NCI-H2029 (cell line): Measurements from ENCODE around the gene KCNB1.

ENCODE experiments used
- DNase-seq: peaks from one replicate; lab custom pipeline; 2025; lab: John Stamatoyannopoulos, UW

KCNB1 gene

DNA sequence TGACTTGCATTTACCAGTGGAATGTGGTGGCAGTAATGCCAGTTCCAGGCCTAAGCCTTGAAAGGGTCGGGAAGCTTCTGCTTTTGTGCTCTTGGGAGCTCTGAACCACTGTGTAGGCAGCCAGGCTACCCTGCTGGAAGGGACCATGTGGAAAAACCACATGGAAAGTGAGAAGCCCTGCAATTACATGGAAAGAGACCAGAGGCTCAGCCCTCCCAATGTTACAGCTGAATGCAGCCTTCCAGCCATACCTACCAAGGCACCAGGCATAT is 14.9 kb upstream of the KCNB1 start:
- DNase-seq, result no peak

GRCh38 chr20:49496553-49497397 is 14.3 kb upstream of the KCNB1 start:
- DNase-seq, result no peak

- DNase-seq, result no peak
Measured at GRCh38 chr20:49496043-49496442, 13.6 kb upstream of the KCNB1 start.

DNA sequence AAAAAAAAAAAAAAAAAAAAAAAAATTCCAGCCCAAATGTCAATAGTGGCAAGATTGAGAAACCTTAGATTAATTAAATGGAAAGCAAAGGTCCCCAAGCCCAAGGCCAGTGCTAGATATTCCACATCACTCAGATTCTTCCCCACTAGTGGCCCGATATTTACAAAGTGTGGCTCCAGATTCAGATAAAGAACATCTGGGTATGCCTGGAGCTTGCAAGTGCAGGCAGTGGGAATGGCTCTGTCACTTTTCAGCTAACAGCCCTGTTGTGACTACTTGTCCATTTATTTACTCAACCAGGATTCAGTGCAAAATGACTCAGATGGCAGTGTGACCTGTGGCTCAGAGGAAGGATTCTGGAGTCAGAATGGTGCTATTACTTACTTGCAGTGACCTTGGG is 8.2 kb upstream of the KCNB1 start:
- DNase-seq, result no peak

GRCh38 chr20:49489688-49490087 is 7.2 kb upstream of the KCNB1 start:
- no peak for DNase-seq

- DNase-seq, result no peak
Measured at GRCh38 chr20:49486064-49486463, 3.6 kb upstream of the KCNB1 start.

DNA sequence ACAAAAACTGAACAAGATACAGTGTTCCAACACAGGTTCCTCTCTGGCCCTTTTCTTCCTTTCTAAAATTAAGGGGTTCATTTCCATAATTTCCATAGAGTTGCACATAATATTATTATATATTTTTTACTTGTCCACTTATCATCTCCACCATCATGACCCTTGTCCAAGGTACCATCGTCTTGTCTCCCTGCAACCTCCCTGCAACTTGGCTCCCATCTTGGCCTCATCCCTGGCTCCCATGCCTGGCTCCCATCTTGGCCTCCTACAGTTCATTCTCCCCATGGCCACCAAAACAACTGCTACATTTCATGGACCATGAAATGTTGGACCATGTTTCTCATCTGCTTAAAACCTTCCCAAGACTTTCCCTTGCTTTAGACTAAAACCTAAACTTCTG is 3.1 kb upstream of the KCNB1 start:
- no peak for DNase-seq

- peak; percentile 87 for DNase-seq
Measured at GRCh38 chr20:49484180-49485140, 2.0 kb upstream of the KCNB1 start.

GRCh38 chr20:49483696-49484123 is 1.2 kb upstream of the KCNB1 start:
- no peak for DNase-seq

- no peak for DNase-seq
Measured at GRCh38 chr20:49483018-49483695, 689 bp upstream of the KCNB1 start.

- no peak for DNase-seq
Measured at GRCh38 chr20:49482173-49482572, 295 bp downstream of the KCNB1 start.

DNA sequence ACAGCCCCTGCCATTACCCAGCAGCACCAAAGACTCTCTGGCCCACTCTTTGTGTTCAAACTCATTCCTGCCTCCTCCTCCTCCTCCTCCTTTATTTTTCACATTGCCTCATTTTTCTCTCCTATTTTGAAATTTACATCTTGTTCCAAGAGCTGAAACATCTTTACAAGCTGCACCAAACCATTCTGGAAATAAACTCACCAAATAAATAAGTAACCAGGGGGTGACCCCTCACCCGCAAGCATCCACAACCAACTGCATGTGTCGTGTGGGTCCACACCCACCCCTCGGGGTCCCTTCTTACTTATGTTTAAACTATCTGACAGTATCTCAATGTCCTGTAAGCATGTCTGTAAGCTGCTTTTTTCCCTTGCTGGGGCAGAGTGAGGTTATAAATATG is 1.4 kb downstream of the KCNB1 start:
- DNase-seq, result no peak

GRCh38 chr20:49480236-49480635 is 2.2 kb downstream of the KCNB1 start:
- no peak for DNase-seq

DNA sequence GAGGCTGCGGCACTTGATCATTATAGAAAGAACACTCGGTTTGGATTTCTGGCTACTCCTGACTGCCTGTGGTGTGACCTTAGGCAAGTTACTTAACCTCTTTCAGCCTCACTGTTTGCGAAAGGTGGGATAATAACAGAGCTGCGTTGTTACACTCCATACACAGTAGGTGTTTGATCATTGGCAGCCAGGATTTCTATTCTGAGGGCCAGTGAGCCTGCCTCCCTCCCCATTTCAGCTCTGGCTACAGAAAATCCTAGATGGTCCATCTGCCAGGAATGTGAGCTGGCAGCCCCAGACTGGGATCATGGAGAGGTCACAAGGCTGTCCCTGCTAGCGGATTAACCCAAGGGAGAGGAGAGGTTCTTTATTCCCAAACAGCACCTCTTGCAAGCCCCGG is 2.7 kb downstream of the KCNB1 start:
- no peak for DNase-seq

GRCh38 chr20:49478754-49479689 is 3.4 kb downstream of the KCNB1 start:
- DNase-seq, result no peak

DNA sequence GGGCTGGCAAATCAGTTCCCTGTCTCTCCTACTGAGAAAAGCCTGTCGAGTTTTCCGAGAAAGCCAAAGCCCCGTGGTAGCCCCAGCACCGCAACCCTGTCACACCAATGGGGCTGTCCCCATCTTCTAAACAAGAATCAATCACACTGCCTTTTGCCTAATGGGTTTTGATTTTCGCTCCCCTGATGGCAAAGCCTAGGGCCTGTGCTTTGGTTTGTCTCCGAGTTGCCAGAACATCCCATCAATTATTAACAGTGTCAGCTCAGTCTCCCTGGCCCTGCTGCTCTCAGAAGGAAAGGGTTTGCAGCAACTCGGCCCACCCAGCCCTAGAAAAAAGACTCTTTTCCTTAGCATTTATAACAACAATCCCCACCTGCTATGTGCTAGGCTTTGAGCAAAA is 4.2 kb downstream of the KCNB1 start:
- no peak for DNase-seq

DNA sequence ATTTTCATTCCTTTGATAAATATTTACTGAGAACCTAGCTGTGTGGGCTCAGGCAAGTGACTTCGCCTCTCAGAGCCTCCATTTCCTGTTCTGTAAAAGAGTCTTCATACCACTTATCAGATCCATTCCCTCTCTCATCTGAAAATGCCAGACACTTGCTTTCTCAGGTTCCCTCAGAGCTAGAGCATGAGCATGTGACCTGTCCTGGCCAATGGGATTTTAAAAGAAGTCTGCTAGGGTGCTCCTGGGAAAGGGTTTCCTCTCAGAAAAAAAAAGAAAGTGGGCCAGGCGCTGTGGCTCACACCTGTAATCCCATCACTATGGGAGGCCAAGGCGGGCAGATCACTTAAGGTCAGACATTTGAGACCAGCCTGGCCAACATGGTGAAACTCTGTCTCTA is 5.3 kb downstream of the KCNB1 start:
- peak; percentile 29 for DNase-seq

DNA sequence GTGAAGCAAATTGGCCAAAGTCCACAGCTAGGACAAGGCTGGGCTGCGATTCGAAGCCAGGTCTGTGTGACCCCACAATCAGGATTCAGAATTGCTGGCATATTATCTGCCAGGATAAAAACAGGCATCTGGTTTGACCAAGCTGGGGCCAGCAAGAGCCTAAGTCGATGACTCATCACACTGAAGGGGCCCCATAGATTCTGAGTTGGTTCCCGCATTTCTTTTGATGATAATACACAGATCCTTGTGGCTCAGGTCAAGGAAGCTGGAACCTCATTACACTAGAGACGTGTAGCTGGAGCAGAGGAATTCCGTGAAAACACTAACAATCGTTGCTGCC is 6.5 kb downstream of the KCNB1 start:
- no peak for DNase-seq

DNA sequence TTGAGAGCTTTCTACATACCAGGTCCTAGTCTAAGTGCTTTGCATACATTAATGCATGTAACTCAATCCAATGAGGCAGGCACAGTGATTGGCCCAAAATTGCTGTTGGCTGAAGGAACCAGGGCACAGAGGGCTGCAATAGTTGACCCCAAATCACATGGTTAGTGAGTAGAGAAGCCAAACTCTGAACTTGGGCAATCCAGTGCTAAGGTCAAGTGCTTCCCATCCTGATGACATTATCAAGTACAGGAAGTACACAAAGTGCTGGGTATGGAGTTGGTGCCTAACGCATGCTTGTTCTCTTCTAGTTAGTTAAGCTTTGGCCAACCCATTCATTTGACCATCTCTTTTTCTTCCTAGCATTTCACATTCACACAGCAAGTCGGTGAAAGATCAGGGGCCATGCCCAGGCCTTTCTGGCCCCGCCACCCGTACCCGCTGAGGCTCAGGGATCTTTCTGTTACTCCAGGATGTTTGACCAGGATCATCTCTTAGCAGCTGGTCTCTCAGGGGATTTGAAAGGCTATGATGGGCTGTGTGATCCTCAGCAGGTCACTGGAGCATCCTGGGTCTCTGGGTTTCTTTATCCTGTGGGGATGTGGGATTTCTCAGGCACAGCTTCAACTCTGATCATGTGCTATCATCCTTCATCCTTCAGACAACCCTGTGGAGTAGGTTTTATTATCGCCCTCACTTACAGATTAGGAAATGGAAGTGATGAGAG is 7.0 kb downstream of the KCNB1 start:
- DNase-seq, result no peak

- DNase-seq, result no peak
Measured at GRCh38 chr20:49471397-49471796, 11.1 kb downstream of the KCNB1 start.

DNA sequence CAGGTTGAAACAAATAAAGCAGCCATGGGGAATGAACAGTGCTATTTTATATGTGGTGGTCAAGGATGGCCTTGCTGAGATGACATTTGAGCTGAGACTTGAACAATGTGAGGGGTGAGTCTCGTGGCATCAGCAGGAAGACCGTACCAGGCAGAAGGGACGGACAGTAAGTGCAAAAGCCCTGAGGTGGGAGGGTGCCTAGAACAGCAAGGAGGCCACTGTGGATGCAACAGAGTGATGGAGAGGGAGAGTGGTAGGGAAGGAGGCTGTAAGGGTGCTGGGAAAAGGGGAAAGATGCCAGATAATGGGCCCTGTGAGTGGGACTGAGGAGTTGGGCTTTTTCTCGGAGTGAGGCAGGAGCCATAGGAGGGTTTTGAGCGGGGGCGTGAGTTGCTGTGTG is 11.5 kb downstream of the KCNB1 start:
- DNase-seq, result no peak
